Measurements from ENCODE around the gene MICU2.

- no peak for TF ChIP-seq POLR2AphosphoS5 (IDR thresholded peaks at IDR 0.05; ENCODE audit: low read depth, low read length)
- no peak for TF ChIP-seq SIN3A (IDR thresholded peaks at IDR 0.05; ENCODE audit: borderline replicate concordance, insufficient read depth, low read length)
- no peak for TF ChIP-seq REST (IDR thresholded peaks at IDR 0.05; ENCODE audit: insufficient read depth in 1 of 2, low read depth in 2 of 2, low read length in 2 of 2)
Observed at GRCh38 chr13:21611385-21611784, 7.4 kb upstream of the MICU2 start.

Measured in PFSK-1 (cell line).